ENCODE results near the gene ZDHHC8.

- TF ChIP-seq CTCF (IDR thresholded peaks at IDR 0.05) (no peak), EP300 (IDR thresholded peaks at IDR 0.05) (no peak), POLR2A (IDR thresholded peaks at IDR 0.05) (no peak), POLR2AphosphoS5 (IDR thresholded peaks at IDR 0.05) (no peak)
These were observed 45.8 kb downstream of the ZDHHC8 start for GRCh38 chr22:20177217-20177911.
